ENCODE measurements around the gene FOXD1. TPM values are rescaled to one million over a fixed set of nuclear protein-coding genes. Genes with fewer than 3 reads are reported as not detected.
A peak's percentile ranks its signal among the peaks of the same experiment; 100 is the strongest.
"Not testable (repeated sequence)": the region's sequence is repeated elsewhere in the genome, so short reads cannot be mapped to it uniquely, and the experiment has no call there.

FOXD1 gene
- total and polyA plus RNA-seq, 2 donors (not counting 3 experiments of a cell fraction or from before 2014, with no cell fraction given) = 0.06 to 0.20 TPM

DNA sequence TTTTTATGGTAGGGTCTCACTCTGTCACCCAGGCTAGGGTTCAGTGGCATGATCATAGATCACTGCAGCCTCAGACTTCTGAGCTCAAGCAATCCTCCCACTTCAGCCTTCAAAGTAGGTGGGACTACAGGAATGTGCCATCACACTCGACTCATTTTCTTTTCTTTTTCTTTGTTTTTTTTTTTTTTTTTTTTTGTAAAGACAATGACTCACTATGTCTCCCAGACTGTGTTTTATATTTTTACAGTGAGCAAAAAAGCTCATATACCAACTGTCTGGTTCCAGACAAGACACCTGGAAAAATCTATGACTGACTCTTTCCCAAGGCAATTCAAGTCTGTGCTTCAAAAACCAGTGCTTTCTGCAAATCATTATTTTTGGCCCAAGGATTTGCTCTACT is 10.8 kb upstream of the FOXD1 start:
- Histone ChIP-seq H3K4me3 (replicated peaks in 1 of 3; ENCODE audit: insufficient read depth in 1 of 3, low read depth in 1 of 3, low read length in 3 of 3) (no peak overlapping the region), H3K36me3 (ENCODE audit: control insufficient read depth in 2 of 2, extremely low read depth in 1 of 2, insufficient read depth in 2 of 2, low read length in 2 of 2) (no peaks in the 10 kb centered on the region), H3K27ac (ENCODE audit: insufficient read depth, low read depth, low read length) (no peak overlapping the region), H3K4me1 (ENCODE audit: control insufficient read depth, extremely low read depth, insufficient read depth, low read length) (no peaks in the 10 kb centered on the region), H3K4me2 (ENCODE audit: insufficient read depth, low read length) (no peak overlapping the region), H3K9me1 (replicated peaks; ENCODE audit: control insufficient read depth, extremely low read depth, insufficient read depth, low read length) (no peaks in the 10 kb centered on the region), H3K9me3 (replicated peaks; ENCODE audit: control insufficient read depth, insufficient read depth, low read length) (no peaks in the 10 kb centered on the region), H3K27me3 (ENCODE audit: control insufficient read depth in 2 of 2, insufficient read depth in 2 of 2, low read length in 2 of 2) (peaks cover 50 to 60% of the 10 kb centered on the region in 2 experiments), H4K20me1 (replicated peaks; ENCODE audit: control insufficient read depth, extremely low read depth, insufficient read depth, low read length) (no peaks in the 10 kb centered on the region), H3K9ac (replicated peaks; ENCODE audit: extremely low read depth, insufficient read depth, low read length) (no peak overlapping the region), H2AFZ (ENCODE audit: low read depth, low read length) (no peak overlapping the region), H3K79me2 (ENCODE audit: control insufficient read depth, insufficient read depth, low read length) (no peaks in the 10 kb centered on the region)
- FAIRE-seq (no peak), DNase-seq (ENCODE audit: low read depth, low spot score) (no peak)
- intact Hi-C loops (cut with micrococcal nuclease) = no loop called here
- TF ChIP-seq POLR2AphosphoS5 (IDR thresholded peaks at IDR 0.05; ENCODE audit: insufficient read depth, low read depth, low read length) = no peak
- peak; percentile 29 for TF ChIP-seq FOS (IDR thresholded peaks at IDR 0.05; ENCODE audit: borderline replicate concordance, insufficient read depth, low read length)
- TF ChIP-seq, protein P1, sequence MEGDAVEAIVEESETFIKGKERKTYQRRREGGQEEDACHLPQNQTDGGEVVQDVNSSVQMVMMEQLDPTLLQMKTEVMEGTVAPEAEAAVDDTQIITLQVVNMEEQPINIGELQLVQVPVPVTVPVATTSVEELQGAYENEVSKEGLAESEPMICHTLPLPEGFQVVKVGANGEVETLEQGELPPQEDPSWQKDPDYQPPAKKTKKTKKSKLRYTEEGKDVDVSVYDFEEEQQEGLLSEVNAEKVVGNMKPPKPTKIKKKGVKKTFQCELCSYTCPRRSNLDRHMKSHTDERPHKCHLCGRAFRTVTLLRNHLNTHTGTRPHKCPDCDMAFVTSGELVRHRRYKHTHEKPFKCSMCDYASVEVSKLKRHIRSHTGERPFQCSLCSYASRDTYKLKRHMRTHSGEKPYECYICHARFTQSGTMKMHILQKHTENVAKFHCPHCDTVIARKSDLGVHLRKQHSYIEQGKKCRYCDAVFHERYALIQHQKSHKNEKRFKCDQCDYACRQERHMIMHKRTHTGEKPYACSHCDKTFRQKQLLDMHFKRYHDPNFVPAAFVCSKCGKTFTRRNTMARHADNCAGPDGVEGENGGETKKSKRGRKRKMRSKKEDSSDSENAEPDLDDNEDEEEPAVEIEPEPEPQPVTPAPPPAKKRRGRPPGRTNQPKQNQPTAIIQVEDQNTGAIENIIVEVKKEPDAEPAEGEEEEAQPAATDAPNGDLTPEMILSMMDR (IDR thresholded peaks at IDR 0.05; ENCODE audit: extremely low read depth in 1 of 2, insufficient read depth in 1 of 2, low read depth in 1 of 2, low read length in 2 of 2) = no peak
- TF ChIP-seq GATA2 (IDR thresholded peaks at IDR 0.05; ENCODE audit: insufficient read depth, insufficient read length, low read depth, low read length) = no peak
- TF ChIP-seq EZH2 (IDR thresholded peaks at IDR 0.05; ENCODE audit: borderline replicate concordance, low read depth, low read length, severe bottlenecking) = no peak
- no peak for TF ChIP-seq MYC (IDR thresholded peaks at IDR 0.05; ENCODE audit: low read depth, low read length)
- TF ChIP-seq, protein P2, sequence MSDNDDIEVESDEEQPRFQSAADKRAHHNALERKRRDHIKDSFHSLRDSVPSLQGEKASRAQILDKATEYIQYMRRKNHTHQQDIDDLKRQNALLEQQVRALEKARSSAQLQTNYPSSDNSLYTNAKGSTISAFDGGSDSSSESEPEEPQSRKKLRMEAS (IDR thresholded peaks at IDR 0.05; ENCODE audit: insufficient read depth, insufficient read length) = no peak
- TF ChIP-seq JUN (IDR thresholded peaks at IDR 0.05; ENCODE audit: borderline replicate concordance, insufficient read depth, insufficient read length, low read depth) = no peak
- BruUV-seq (replicated peaks) = no TSS peak
- ChIA-PET POLR2A (no interaction called here), CTCF (interaction anchor here (0.6 to 1.2 kb wide), 3 partner anchors 110 to 381 kb away, joined by 3 read pairs; no protein-coding TSS in a partner anchor)
- dilution Hi-C loops (cut with MboI; ENCODE audit: extremely low pct_ligation_motif_present, low sequenced_read_pairs) = no loop called here

DNA sequence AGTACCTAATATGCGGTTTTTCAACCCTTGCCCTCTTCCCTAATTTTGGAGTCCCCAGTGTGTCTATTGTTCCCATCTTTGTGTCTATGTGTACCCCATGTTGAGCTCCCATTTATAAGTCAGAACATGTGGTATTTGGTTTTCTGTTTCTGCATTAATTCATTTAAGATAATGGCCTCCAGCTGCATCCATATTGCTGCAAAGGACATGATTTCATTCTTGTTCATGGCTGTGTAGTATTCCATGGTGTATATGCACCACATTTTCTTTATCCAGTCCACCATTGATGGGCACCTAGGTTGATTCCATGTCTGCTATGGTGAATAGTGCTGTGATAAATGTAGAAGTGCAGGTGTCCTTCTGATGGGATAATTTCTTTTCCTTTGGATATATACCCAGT is 7.9 kb upstream of the FOXD1 start:
- H3K9ac ChIP-seq (replicated peaks; ENCODE audit: extremely low read depth, insufficient read depth, low read length); H3K4me2 ChIP-seq (ENCODE audit: insufficient read depth, low read length); DNase-seq (ENCODE audit: low read depth, low spot score); BruUV-seq (replicated peaks); H3K79me2 ChIP-seq (ENCODE audit: control insufficient read depth, insufficient read depth, low read length); H2AFZ ChIP-seq (ENCODE audit: low read depth, low read length); intact Hi-C loops (cut with micrococcal nuclease); H3K36me3 ChIP-seq (ENCODE audit: control insufficient read depth in 2 of 2, extremely low read depth in 1 of 2, insufficient read depth in 2 of 2, low read length in 2 of 2); H3K9me1 ChIP-seq (replicated peaks; ENCODE audit: control insufficient read depth, extremely low read depth, insufficient read depth, low read length); H3K4me1 ChIP-seq (ENCODE audit: control insufficient read depth, extremely low read depth, insufficient read depth, low read length); H3K4me3 ChIP-seq (replicated peaks in 1 of 3; ENCODE audit: insufficient read depth in 1 of 3, low read depth in 1 of 3, low read length in 3 of 3); FAIRE-seq; H3K27ac ChIP-seq (ENCODE audit: insufficient read depth, low read depth, low read length); POLR2A ChIA-PET; H3K9me3 ChIP-seq (replicated peaks; ENCODE audit: control insufficient read depth, insufficient read depth, low read length); dilution Hi-C loops (cut with MboI; ENCODE audit: extremely low pct_ligation_motif_present, low sequenced_read_pairs); H4K20me1 ChIP-seq (replicated peaks; ENCODE audit: control insufficient read depth, extremely low read depth, insufficient read depth, low read length): not testable (repeated sequence)
- CTCF ChIA-PET = interaction anchor here (3.1 kb wide), 1 partner anchor 8 kb away, joined by 25 read pairs; no protein-coding TSS in a partner anchor
- H3K27me3 ChIP-seq (ENCODE audit: control insufficient read depth in 2 of 2, insufficient read depth in 2 of 2, low read length in 2 of 2) = peaks cover 63 to 71% of the 10 kb centered on the region in 2 experiments
